GM19468 (cell line): ENCODE measurements around the gene JAK3.

ENCODE experiments used
- ATAC-seq: cut with Tn5 transposase; IDR thresholded peaks from one replicate; pipeline ENCODE4 v1.9.1; 2021; ENCODE audit warnings: mild to moderate bottlenecking, moderate library complexity, moderate number of reproducible peaks; ENCODE audit not compliant: unreplicated experiment; ENCODE audit errors: extremely low read depth

JAK3 gene

DNA sequence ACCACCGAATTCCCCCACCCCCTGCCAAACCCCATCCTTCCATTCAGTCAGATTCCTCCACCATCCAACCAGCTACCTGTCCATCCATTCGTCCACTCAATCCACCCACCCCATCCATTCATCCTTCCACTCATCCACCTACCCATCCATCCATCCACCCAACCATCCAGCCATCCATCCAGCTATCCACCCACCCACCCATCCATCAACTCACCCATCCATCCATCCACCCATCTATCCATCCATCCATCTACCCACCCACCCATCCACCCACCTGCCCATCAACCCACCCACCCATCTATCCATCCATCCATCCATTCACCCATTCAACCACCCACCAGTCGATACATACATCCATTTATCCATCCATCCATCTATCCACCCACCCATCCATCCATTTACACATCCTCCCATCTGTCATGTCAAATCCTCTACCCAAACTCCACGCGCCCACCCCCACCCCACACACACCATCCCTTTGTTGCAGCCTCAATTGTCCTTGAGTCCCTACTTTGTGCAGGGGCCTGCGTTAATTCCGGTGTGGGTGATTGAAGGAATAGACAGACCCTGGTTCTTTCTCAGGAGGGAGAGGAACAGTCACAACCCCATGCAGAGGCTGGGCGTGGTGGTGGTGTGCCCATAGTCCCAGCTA is 18.7 kb upstream of the JAK3 start:
- no peak for ATAC-seq

DNA sequence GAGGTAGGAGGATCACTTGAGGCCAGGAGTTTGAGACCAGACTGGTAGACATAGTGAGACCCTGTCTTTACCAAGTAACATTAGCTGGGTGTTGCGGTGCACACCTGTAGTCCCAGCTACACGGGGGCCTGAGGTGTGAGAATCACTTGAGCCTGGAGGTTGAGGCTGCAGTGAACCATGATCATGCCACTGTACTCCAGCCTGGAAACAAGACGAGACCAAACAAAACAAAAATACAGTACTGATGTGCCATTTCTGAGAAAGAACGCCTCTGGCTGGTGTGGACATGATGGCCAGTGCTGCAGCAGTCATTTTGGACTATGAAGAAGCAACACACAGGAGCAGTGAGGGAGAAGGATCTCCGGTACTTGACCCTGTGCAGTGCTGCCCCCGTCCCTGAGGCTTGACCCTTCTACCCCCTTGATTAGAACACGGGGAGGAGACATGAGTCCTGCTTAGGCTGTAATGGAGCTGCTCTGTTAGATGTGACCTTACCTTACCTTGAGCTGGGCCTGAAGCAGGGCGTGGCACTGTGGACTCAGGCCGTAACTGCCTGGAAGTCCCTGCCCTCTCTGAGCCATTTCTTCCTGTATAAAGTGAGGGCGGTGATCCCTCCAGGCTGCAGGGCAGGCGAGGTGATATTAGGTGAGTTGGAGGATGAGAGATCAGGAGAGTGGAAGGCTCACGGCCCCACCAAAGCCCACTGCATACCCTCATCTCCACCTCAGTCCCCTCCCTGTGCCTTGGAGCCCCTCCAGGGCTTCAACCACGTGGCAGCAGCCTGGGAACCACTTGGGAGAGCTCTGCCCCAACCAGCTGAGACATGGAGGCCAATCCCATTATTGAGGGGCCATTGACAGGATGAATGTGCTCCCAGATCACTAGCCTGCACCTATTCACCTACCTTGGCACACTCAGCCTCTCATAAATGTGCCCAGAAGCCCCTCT is 17.9 kb upstream of the JAK3 start:
- no peak for ATAC-seq

DNA sequence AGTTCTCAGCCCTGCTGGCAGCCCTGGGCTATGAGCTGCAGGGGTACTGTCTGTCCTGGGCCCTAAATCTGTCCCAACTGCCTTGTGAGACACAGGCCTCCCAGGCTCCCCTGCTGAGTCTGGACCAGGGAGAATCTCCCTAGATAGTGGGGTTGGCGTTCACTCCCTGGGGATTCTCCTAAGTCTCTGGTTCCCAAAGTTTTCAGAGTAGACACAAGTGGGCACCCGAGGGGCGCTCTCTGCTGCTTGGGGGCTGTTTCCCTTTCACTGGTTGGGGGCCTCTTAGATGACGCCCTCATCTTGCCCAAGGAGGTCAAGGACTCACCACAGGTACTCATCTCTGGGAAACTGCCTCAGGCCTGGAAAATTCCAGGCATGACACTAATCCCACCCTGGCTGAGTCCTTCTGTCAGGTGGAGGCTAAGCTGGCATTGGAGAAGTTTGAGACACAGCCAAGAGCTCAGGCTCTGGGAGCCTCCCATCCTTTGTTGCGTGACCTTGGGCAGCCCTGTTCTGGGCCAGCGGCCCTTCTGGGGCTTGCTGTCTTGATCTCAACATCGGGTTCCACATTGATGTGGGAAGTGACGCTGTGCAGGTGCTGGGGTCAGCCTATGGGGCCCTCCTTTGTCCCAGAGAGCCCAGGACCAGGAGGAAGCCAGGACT is 15.9 kb upstream of the JAK3 start:
- ATAC-seq = no peak

- ATAC-seq = no peak
Measured at GRCh38 chr19:17862711-17863519, 15.1 kb upstream of the JAK3 start.

DNA sequence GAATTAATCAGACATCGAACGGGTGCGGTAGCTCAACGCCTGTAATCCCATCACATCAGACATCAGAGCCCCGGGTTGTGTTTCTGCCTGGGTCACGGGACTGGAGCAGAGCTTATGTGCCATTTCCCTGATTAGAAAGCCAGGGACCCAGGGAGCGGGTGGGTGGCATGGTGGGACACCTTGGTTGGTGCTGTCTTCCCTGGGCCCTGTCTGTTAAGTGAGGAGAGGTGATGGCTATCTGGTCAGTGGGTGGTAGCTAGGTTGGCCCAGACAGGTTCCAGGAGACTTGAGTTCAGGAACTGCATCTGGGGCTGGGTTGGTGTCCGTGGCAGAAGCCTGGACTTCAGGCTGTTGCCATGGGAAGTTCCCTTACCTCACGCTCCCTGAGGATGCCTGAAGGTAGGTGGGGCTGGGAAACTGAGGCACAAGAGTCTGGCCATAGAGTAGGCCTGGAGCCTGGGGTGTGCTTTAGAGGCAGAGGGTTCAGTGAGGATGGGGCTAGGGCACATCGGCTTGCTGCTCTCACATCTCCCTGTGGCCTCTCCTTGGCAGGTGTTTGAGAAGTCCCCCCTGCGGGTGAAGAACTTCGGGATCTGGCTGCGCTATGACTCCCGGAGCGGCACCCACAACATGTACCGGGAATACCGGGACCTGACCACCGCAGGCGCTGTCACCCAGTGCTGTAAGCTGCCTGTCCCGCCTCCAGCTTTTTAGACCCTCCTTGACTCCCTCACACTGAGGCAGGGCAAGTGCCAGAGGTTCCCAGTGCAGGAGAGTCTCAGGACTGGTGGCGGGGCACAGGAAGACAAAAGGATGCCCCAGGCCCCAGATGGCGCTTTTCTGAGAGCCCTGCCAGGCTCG is 14.0 kb upstream of the JAK3 start:
- no peak for ATAC-seq

- ATAC-seq = no peak
Measured at GRCh38 chr19:17860993-17861360, 13.2 kb upstream of the JAK3 start.

DNA sequence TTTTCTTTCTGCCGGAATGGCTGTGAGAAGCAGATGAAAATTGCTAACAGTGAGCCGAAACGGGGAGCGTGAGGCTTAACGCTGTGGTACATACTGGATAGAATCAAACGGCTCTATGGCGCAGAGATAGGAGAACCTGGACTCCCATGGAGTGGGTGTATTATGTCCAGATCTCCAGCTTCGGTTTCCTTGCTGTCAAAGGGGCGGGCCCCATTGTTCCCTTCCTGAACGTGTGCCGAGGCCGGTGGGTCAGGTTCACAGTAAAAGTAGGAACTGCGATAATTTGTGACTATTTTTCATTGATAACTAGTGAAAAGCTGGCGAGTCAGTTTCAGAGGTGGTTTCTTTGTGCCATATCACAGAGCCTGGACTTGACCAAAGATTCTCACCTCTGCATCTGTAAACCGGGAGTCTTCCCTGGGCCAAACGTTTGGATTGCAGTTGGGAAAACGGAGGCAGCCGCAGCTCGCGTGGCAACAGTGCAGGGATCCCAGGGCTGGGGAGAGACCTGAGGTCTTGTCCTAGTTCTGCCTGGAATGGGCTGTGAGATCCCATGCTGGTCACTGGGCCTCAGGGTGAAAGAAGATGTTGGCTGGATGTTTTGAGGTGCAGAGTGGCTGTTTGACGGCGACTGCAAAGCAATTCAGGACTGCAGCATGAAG is 12.7 kb upstream of the JAK3 start:
- ATAC-seq = no peak

DNA sequence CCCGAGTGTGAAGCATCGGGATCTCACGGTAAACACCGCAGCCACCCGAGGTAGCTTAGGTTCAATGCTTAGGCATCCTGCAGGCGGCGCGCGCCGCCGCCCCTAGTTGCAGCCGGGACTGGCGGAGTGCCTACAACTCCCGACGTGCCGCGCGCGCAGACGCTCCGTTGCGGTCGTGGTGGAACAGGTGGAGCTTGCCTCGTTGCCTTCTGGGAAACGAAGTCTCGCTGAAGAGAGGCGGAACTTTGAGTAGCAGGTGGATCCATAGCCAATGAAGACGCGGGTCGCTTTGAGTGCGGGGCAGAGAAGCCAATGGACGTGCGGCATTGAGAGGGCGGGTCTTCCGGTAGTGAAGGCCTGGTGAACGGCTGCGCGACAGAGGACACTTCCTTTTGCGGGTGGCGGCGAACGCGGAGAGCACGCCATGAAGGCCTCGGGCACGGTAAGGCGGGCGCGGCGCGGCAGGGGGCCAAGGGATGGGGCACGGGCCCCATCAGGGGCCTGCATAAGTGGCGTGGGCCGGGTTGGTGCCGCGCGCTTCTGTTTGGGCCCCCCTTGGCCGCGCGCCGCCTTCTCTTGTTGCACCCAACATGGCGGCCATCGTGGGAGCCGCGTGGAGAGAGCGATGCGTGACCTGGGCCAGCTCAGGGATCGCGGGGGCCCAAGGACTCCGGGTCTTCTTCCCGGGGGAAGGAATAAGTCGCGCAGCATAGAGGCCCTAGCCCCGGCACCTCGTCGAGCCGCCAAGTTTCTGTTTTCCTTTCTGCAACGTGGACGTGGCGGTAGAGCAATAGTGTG is 11.9 kb upstream of the JAK3 start, which contains the start of gene RPL18A:
Gene RPL18A, plus strand, starts transcription at position 378 of the 798 bp plus-strand sequence. Its CDS starts 47 bp downstream, at position 425.
- peak; percentile 94 for ATAC-seq

DNA sequence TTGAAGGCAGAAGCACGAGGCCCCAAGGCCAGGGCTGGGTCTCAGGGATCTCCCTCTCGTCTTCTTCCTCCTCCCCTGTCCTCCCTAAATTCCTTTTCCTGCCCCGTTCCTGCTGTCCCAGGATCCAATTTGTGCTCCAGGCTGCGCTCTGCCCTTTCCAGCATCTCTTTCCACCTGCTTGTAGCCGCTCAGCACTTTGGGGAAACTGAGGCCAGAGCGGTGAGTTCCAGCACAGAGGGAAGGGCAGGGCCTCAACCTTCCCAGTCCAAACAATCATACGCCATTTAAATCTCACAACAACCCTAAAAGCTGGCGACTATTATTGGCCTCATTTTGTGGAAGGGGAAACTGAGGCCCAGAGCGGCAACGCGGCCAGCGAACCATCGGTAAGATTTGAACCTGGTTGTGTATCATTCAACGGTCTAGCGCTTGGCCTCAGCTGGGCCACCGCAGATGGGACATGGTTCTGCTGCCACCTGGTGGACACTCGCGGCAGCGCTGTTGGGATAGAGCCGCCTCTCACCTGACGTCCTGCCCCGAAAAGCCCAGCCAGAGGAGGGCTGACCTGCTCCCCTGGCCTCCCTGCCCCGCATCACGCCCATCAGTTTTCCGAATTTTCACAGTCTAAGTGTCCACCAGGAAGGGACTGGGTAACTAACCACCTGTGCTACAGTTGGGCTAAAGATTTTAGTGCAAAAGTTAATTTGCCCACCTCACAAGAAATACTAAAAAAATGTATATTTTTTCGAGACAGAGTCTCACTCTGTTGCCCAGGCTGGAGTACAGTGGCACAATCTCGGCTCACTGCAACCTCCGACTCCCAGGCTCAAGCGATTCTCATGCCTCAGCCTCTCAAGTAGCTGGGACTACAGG is 7.7 kb upstream of the JAK3 start:
- no peak for ATAC-seq

DNA sequence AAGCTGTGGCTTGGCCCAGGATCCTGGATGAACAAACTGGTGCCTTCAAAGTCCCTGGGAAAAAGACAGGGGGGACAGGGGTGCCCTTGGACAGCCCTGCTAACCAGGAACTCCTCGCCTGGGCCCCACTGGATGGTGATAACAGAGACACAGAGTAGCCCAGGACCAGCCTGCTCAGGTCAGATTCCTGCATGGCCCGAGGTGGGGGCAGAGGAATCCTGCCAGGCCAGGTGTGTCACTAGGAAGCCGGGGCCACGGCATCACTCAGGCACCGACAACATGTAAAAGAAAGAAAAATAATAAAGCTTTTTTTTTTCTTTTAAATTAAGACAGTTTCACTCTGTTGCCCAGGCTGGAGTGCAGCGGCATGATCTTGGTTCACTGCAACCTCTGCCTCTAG is 6.3 kb upstream of the JAK3 start:
- ATAC-seq = no peak

GRCh38 chr19:17848595-17849292 is 962 bp upstream of the JAK3 start:
- ATAC-seq = no peak

- no peak for ATAC-seq
Measured at GRCh38 chr19:17846146-17846545, 1.6 kb downstream of the JAK3 start.

DNA sequence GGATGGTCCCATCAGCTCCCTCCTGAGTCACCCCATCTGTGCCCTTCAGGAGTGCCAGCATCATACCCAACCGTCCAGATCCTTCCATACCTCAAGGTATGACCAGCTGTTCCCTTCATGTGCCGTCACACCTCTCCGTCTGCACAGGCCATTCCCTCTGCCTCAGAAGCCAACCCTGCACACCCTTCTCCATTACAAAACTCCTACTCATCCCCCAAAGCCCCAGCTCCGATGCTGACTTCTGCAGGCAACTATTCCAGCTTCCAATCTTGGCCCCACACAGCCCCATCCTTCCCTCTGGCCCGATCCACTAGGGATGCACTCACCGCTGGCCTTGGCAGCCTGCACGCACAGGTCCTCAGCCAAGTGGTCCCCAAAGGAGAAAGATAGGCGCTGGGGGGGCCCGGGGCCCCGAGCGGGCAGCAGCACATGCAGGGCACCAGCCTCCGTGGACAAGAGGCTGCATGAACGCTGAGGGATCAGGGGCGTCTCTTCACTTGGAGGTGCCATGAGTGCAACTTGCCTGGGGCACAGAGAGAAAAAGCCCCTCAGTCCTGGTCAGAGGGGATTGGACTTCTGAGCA is 3.8 kb downstream of the JAK3 start:
- no peak for ATAC-seq

- no peak for ATAC-seq
Measured at GRCh38 chr19:17843292-17843827, 4.4 kb downstream of the JAK3 start.

- ATAC-seq = no peak
Measured at GRCh38 chr19:17842663-17843291, 5.0 kb downstream of the JAK3 start.
